Measurements from ENCODE around the gene CEACAM3. TPM values are rescaled to one million over a fixed set of nuclear protein-coding genes. Genes with fewer than 3 reads are reported as not detected.

The CEACAM3 gene
- total and polyA plus RNA-seq, 2 of the 8 experiments (the other 6 are each of a cell fraction or from before 2014, with no cell fraction given), result not detected

DNA sequence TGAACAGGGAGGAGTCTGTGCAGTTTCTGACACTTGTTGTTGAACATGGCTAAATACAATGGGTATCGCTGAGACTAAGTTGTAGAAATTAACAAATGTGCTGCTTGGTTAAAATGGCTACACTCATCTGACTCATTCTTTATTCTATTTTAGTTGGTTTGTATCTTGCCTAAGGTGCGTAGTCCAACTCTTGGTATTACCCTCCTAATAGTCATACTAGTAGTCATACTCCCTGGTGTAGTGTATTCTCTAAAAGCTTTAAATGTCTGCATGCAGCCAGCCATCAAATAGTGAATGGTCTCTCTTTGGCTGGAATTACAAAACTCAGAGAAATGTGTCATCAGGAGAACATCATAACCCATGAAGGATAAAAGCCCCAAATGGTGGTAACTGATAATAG is 25.0 kb upstream of the CEACAM3 start:
- no peak overlapping the region for H3K4me2 ChIP-seq (ENCODE audit: insufficient read depth in 1 of 2, low read depth in 2 of 2, low read length in 2 of 2)
- H3K23me2 ChIP-seq (ENCODE audit: low read depth, low read length), result 0 out of 2 replicates have a peak, but pooled peaks cover 2% of the 10 kb centered on the region
- H3K18ac ChIP-seq (ENCODE audit: extremely low read depth, low read length), result no peak overlapping the region
- no peak overlapping the region for H2AFZ ChIP-seq (ENCODE audit: low read length)
- no peaks in the 10 kb centered on the region for H3K79me1 ChIP-seq (ENCODE audit: low read depth, low read length)
- no peak overlapping the region for H2BK120ac ChIP-seq (replicated peaks; ENCODE audit: low read depth, low read length)
- H3K9me3 ChIP-seq (ENCODE audit: insufficient read depth in 2 of 2, low read depth in 1 of 2, low read length in 1 of 2), result peaks cover 52 to 53% of the 10 kb centered on the region in 2 experiments
- H2BK15ac ChIP-seq (ENCODE audit: low read length), result no peak overlapping the region
- FAIRE-seq (no peak), DNase-seq (ENCODE audit: low read depth in 1 of 2, low spot score in 2 of 2) (no peak)
- no peak overlapping the region for H2BK20ac ChIP-seq (ENCODE audit: low read length)
- POLR2A ChIA-PET (ENCODE audit: partially characterized antibody), result no interaction called here
- H3K27me3 ChIP-seq (replicated peaks in 1 of 4; ENCODE audit: control insufficient read depth in 3 of 4, extremely low read depth in 1 of 4, insufficient read depth in 3 of 4, low read length in 3 of 4), result peaks cover 0 to 1% (median 0%) of the 10 kb centered on the region in 4 experiments; a peak in 1 of 7 replicates
- H3K14ac ChIP-seq (ENCODE audit: insufficient read length), result no peak overlapping the region
- no peak overlapping the region for H2BK12ac ChIP-seq (ENCODE audit: low read depth, low read length)
- CTCF ChIA-PET (ENCODE audit: partially characterized antibody), result interaction anchor here (1.1 kb wide), 1 partner anchor 15 kb away, joined by 3 read pairs; no protein-coding TSS in a partner anchor
- no peaks in the 10 kb centered on the region for H3K36me3 ChIP-seq (ENCODE audit: control insufficient read depth in 2 of 4, insufficient read depth in 4 of 4, low read length in 3 of 4)
- H2AK5ac ChIP-seq (ENCODE audit: low read depth, low read length), result no peak overlapping the region
- no peak overlapping the region for H2BK5ac ChIP-seq (ENCODE audit: low read depth, low read length)
- no peaks in the 10 kb centered on the region for H4K20me1 ChIP-seq (replicated peaks in 1 of 2; ENCODE audit: control insufficient read depth in 1 of 2, insufficient read depth in 2 of 2, low read length in 2 of 2)
- H4K5ac ChIP-seq (ENCODE audit: insufficient read length, low read depth, low read length), result no peak overlapping the region
- H3K79me2 ChIP-seq (ENCODE audit: control insufficient read depth in 1 of 2, insufficient read depth in 2 of 2, low read length in 2 of 2), result no peaks in the 10 kb centered on the region
- H3K4me1 ChIP-seq (replicated peaks in 1 of 4; ENCODE audit: control insufficient read depth in 3 of 4, insufficient read depth in 4 of 4, low read length in 3 of 4), result no peaks in the 10 kb centered on the region
- no peak overlapping the region for H3K23ac ChIP-seq (ENCODE audit: insufficient read length)
- no peak overlapping the region for H3K9ac ChIP-seq (replicated peaks in 1 of 4; ENCODE audit: extremely low read depth in 1 of 4, low read depth in 3 of 4, low read length in 3 of 4)
- no peak overlapping the region for H3K27ac ChIP-seq (ENCODE audit: low read depth, low read length)
- no peak overlapping the region for H4K91ac ChIP-seq (replicated peaks; ENCODE audit: insufficient read length, low read length)
- 86% methylated on average over 2 of the region's 2 CpGs; no CpG with 5 or more reads in 1 of the 2 experiments for WGBS, 2 experiments (ENCODE audit: extremely low coverage in 1 of 2, insufficient coverage in 1 of 2, insufficient read length in 1 of 2, insufficient replicate concordance in 2 of 2, low coverage in 1 of 2, low lambda C conversion rate in 2 of 2, missing lambda C conversion rate in 1 of 2)
- no peak overlapping the region for H3K56ac ChIP-seq (replicated peaks; ENCODE audit: insufficient read length, low read depth, low read length)
- H3K4me3 ChIP-seq (ENCODE audit: extremely low read depth in 1 of 4, insufficient read depth in 2 of 4, low read depth in 3 of 4, low read length in 4 of 4), result no peak overlapping the region
- no peak overlapping the region for H3K4ac ChIP-seq (replicated peaks; ENCODE audit: insufficient read length, low read depth, low read length)
- no peak overlapping the region for H4K8ac ChIP-seq (ENCODE audit: extremely low read depth, insufficient read depth, low read length)
- TF ChIP-seq HDAC2 (IDR thresholded peaks at IDR 0.05; ENCODE audit: borderline replicate concordance in 1 of 2, low read depth in 2 of 2, low read length in 2 of 2) (no peak), TCF12 (IDR thresholded peaks at IDR 0.05; ENCODE audit: low read depth, low read length) (no peak), GABPA (IDR thresholded peaks at IDR 0.05; ENCODE audit: borderline replicate concordance, insufficient read depth, low read length) (no peak), BCL11A (IDR thresholded peaks at IDR 0.05; ENCODE audit: low read depth in 2 of 2, low read length in 2 of 2) (no peak), KDM1A (IDR thresholded peaks at IDR 0.05; ENCODE audit: borderline replicate concordance, low read length) (no peak), CREB1 (IDR thresholded peaks at IDR 0.05) (no peak), FOSL1 (IDR thresholded peaks at IDR 0.05; ENCODE audit: insufficient read depth, low read depth, low read length) (no peak), SP1 (IDR thresholded peaks at IDR 0.05; ENCODE audit: low read depth, low read length) (no peak), ATF3 (IDR thresholded peaks at IDR 0.05; ENCODE audit: insufficient read depth, low read depth, low read length) (no peak), CHD1 (IDR thresholded peaks at IDR 0.05; ENCODE audit: low read depth, low read length) (no peak), CBX8 (IDR thresholded peaks at IDR 0.05; ENCODE audit: borderline replicate concordance, low read depth, low read length) (no peak)

Data from H1 (cell line).